ENCODE results near the gene KLHDC7A.

Gene KLHDC7A

DNA sequence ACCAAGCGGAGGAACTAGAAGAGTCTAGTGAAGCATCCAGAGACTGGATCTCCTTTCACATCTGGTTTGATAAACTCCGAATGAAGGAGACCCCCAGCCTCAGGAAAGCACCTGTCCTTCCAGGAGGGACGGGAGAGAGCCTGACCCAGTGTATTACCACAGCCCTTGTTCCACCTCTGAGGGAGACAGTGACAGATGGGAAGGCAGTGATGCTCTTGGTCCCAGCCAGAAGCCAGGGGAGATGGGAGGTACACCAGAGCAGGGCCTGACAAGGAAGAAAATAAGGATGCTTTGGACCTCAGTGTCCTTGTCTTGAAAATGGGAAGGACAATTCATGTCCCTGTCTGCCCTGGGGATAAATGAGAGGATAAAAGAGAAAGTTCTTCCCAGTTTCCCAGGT is 3.5 kb downstream of the KLHDC7A start:
- Mint-ChIP-seq H3K4me3 (no peak overlapping the region), H3K9me3 (no peaks in the 10 kb centered on the region), H3K36me3 (ENCODE audit: low read depth) (no peaks in the 10 kb centered on the region), H3K27ac (no peak overlapping the region), H3K27me3 (peaks cover 15% of the 10 kb centered on the region), H3K4me1 (ENCODE audit: low read depth) (peaks cover 4% of the 10 kb centered on the region)
- DNase-seq: no peak

DNA sequence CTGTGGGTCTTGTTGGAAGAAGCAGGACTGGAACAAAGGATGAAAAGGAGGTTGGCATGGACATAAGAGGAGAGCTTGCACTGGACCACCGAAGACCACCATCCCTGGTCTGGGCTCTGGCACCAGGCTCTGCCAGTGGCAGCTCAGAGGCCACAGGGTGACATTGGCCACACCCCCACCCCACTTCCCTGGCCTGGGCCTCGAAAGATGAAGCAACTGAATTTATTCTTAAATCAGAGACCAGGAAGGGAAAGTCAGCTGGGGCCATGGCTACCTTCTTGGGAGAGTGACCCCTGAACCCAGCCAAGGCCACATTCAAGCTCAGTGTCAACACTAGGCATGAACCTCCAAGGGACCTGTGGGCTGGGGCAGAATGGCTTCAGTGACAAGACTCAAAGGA is 4.0 kb downstream of the KLHDC7A start:
- no peak overlapping the region for H3K4me3 Mint-ChIP-seq
- no peak for DNase-seq
- no peaks in the 10 kb centered on the region for H3K9me3 Mint-ChIP-seq
- H3K27ac Mint-ChIP-seq: no peak overlapping the region
- H3K36me3 Mint-ChIP-seq (ENCODE audit: low read depth): no peaks in the 10 kb centered on the region
- H3K27me3 Mint-ChIP-seq: peaks cover 18% of the 10 kb centered on the region
- no peaks in the 10 kb centered on the region for H3K4me1 Mint-ChIP-seq (ENCODE audit: low read depth)

DNA sequence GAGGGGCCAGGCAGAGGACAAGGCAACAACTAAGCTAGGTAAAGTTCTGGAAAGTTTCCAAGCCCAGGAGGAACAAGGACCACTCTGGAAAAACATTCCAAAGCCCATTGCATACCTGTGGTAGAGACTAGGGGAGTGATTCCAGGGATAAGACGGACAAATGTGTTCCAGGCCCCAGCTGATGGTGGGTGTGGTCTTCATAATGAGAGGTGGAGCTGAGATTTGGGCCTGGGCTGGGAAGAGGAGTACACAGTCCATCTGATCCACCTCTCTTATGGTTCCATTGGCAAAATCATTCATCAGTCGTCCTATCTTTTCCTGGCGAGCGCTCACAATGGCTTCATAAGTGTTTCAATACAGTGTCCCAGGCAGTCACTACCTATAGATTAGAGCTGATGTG is 4.5 kb downstream of the KLHDC7A start:
- Mint-ChIP-seq H3K9me3 (no peaks in the 10 kb centered on the region), H3K4me3 (no peak overlapping the region), H3K27ac (no peak overlapping the region), H3K27me3 (peaks cover 13% of the 10 kb centered on the region), H3K36me3 (ENCODE audit: low read depth) (no peaks in the 10 kb centered on the region), H3K4me1 (ENCODE audit: low read depth) (no peaks in the 10 kb centered on the region)
- no peak for DNase-seq

DNA sequence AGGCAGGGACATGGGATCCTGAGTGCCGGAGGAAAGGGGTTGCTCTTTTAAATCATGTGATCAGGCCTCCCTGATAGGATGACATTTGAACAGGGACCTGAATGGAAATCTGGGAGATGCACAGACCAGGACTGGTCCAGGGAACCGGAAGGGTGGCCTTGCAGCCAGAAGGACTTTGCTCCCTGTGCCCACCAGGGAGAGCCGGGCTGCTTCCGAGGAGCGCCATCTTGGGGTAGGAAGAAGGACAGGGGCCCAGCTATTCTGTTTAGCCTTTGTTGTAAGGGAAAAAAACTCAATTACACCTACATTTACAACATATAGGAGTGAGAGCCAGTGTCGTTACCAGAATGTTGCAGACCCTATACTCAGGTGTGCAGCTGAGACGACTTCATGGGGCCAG is 5.5 kb downstream of the KLHDC7A start:
- H3K27me3 Mint-ChIP-seq: peaks cover 16% of the 10 kb centered on the region
- no peaks in the 10 kb centered on the region for H3K4me1 Mint-ChIP-seq (ENCODE audit: low read depth)

DNA sequence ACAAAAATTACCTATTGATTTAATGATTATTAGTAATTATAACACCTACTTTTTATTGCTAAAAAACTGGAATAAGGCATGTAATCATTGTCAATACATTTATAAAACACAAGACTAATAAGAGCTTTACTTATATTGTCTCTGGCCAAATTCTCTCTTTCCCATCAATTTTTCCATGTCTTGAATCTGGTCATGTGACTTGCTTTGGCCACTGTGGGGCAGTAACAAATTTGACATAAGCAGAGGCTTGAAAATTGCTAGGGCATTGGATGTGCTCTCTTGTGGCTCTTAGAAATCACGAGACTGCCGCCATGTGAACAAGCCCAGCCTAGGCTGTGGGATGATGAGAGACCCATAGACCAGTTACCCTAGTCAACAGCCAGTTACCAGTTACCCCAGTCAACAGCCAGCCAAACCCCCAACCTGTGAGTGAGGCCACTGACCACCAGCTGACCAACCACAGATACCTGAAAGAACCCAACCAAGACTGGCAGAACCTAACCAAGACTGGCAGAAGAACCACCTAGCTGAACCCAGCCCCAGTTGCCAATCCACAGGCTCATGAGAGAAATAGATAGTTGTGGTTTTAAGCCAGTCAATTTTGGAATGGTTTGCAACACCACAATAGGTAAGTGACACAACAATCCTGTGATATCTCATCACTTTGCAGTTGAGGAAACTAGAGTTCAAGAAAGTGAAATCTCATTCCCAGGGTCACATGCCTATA is 8.8 kb downstream of the KLHDC7A start:
- no peak overlapping the region for H3K4me3 Mint-ChIP-seq
- no peak for DNase-seq

More for the DNA sequence above, 5.5 kb downstream of the KLHDC7A start:
- no peaks in the 10 kb centered on the region for H3K9me3 Mint-ChIP-seq
- H3K36me3 Mint-ChIP-seq (ENCODE audit: low read depth): no peaks in the 10 kb centered on the region
- DNase-seq: no peak
- H3K27ac Mint-ChIP-seq: no peak overlapping the region
- H3K4me3 Mint-ChIP-seq: no peak overlapping the region

DNA sequence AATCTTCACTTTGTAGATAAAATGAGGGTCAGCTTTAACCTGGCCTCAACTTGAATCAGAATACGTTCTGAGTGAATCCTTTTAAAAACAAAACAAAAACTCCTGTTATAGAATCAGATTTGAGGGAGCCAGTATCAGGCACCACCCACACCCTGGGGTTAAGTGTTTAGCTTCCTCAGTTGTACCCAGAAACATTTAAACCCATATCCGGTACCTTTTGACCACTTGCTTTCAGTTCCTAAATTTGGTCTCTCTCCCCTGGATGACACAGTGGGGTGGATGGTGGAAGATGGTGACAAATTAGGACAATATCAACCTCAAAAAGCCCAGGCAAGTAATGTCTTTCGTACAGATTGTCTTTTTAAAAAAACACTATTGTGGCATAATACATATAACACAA is 10.4 kb downstream of the KLHDC7A start:
- Mint-ChIP-seq H3K4me3 (no peak overlapping the region), H3K36me3 (ENCODE audit: low read depth) (no peaks in the 10 kb centered on the region), H3K27me3 (peaks cover 27% of the 10 kb centered on the region), H3K9me3 (no peaks in the 10 kb centered on the region), H3K27ac (no peak overlapping the region), H3K4me1 (ENCODE audit: low read depth) (no peaks in the 10 kb centered on the region)
- no peak for DNase-seq

More for the DNA sequence above, 8.8 kb downstream of the KLHDC7A start:
- no peaks in the 10 kb centered on the region for H3K9me3 Mint-ChIP-seq
- H3K4me1 Mint-ChIP-seq (ENCODE audit: low read depth): no peaks in the 10 kb centered on the region
- H3K36me3 Mint-ChIP-seq (ENCODE audit: low read depth): no peaks in the 10 kb centered on the region
- H3K27me3 Mint-ChIP-seq: peaks cover 30% of the 10 kb centered on the region
- no peak overlapping the region for H3K27ac Mint-ChIP-seq

DNA sequence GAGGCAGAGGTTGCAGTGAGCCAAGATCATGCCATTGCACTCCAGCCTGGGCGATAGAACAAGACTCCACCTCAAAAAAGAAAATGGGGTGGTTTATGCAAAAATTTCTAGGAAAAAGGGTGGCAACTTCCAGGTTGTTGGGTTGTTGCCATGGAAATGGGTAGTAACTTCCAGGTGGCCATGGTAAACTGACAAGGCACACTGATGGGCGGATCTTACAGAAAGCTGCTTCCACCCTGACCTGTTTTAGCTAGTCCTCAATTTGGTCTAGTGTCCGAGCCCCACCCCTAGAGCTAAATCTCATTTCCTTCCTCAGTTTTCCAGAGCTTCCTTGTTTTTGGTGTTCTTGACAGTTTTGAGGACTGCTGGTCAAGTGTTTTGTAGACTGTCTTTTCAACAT is 13.6 kb downstream of the KLHDC7A start:
- Mint-ChIP-seq H3K27me3 (peaks cover 33% of the 10 kb centered on the region), H3K27ac (no peak overlapping the region), H3K36me3 (ENCODE audit: low read depth) (no peaks in the 10 kb centered on the region), H3K4me1 (ENCODE audit: low read depth) (no peaks in the 10 kb centered on the region), H3K9me3 (no peaks in the 10 kb centered on the region), H3K4me3 (no peak overlapping the region)
- DNase-seq: no peak

DNA sequence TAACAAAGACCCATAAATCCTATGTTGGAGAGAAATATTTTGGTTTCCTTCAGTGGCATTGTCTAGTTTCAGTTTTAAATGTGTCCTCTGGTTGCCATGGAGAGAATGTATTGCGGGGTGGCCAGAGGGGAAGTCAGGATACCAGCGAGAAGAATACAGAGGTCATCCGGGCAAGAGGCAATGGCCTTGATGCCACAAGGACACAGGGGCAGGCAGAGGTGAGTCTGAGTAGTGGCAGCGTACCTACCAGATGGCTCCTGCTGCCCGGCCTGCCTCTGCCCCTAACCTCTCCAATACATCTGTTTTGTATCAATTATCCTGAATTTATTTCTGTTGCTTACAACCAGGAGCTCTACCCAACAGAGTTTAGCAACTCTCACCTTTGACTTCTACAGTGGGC is 14.9 kb downstream of the KLHDC7A start:
- Mint-ChIP-seq H3K4me1 (ENCODE audit: low read depth) (no peaks in the 10 kb centered on the region), H3K4me3 (no peak overlapping the region), H3K27ac (no peak overlapping the region), H3K36me3 (ENCODE audit: low read depth) (no peaks in the 10 kb centered on the region), H3K9me3 (no peaks in the 10 kb centered on the region), H3K27me3 (peaks cover 40% of the 10 kb centered on the region)
- no peak for DNase-seq

DNA sequence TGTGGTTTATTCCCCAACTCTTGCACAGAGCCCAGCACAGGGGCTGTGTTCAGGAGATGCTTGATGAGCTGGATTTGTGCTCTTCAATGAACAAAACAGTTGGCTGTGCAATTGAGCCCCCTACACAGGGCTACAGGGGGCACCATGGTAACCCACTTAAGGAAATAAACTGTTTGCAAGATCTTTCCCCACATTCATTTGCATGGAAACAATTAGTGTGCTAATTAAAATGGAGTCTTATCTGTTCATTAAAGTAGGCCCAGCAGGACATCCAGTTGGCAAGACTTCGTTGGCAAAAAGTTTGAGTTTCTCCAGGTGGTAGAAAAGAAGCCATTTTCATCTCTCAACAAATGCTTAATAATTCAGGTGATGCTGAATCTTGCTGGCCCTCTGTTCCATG is 15.3 kb downstream of the KLHDC7A start:
- no peaks in the 10 kb centered on the region for H3K4me1 Mint-ChIP-seq (ENCODE audit: low read depth)
- peaks cover 43% of the 10 kb centered on the region for H3K27me3 Mint-ChIP-seq

DNA sequence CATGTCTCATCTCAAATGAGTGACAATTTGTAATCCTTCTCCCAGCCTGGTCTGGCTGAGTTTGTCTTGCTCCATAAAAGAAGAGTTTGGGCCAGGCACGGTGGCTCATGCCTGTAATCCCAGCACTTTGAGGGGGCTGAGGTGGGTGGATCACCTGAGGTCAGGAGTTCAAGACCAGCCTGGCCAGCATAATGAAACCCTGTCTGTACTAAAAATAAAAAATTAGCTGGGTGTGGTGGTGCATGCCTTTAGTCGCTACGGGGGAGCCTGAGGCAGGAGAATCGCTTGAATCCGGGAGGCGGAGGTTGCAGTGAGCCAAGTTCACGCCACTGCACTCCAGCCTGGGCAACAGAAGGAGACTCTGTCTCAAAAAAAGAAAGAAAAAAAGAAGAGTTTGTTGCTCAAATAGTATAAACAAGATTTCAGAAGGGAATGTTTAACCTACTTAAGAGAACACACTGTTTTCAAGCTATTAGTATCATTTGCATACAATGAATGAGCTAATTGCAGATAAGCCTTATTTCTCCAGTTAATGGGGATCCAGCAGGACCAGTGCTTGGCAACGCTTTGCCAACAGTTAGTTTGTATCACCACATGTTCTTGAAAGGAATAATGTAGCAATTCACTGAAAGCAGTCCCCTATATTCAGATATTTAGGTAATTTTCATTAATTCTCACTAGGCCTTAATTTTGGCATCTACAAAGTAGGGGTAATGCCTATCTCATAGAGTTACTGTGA is 15.9 kb downstream of the KLHDC7A start:
- no peak for DNase-seq
- H3K27me3 Mint-ChIP-seq: peaks cover 43% of the 10 kb centered on the region
- no peaks in the 10 kb centered on the region for H3K4me1 Mint-ChIP-seq (ENCODE audit: low read depth)
- no peaks in the 10 kb centered on the region for H3K36me3 Mint-ChIP-seq (ENCODE audit: low read depth)
- H3K4me3 Mint-ChIP-seq: no peak overlapping the region
- H3K27ac Mint-ChIP-seq: no peak overlapping the region
- H3K9me3 Mint-ChIP-seq: no peaks in the 10 kb centered on the region

More for the DNA sequence above, 15.3 kb downstream of the KLHDC7A start:
- Mint-ChIP-seq H3K9me3 (no peaks in the 10 kb centered on the region), H3K36me3 (ENCODE audit: low read depth) (no peaks in the 10 kb centered on the region), H3K4me3 (no peak overlapping the region), H3K27ac (no peak overlapping the region)
- DNase-seq: no peak

DNA sequence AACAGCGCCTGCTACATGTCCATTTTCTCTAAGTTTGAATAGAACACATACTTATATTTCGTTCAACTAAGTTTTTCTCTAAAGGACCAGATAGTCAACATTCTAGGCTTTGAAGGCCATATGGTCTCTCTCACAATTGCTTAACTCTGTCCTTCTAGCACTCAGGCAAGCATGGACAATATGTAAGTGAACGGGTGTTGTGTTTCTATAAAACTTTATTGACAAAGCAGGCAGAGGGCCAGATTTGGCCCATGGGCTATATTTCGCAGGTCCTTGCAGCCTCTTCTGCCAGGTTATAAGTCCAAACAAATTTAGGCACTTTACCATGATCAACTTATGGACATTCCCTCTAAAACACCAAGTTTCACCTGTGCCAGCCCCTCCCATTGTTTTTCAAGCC is 21.1 kb downstream of the KLHDC7A start:
- H3K4me1 Mint-ChIP-seq (ENCODE audit: low read depth): no peaks in the 10 kb centered on the region
- peaks cover 37% of the 10 kb centered on the region for H3K27me3 Mint-ChIP-seq
- no peak for DNase-seq
- no peaks in the 10 kb centered on the region for H3K36me3 Mint-ChIP-seq (ENCODE audit: low read depth)
- H3K4me3 Mint-ChIP-seq: no peak overlapping the region
- H3K9me3 Mint-ChIP-seq: no peaks in the 10 kb centered on the region
- H3K27ac Mint-ChIP-seq: no peak overlapping the region

DNA sequence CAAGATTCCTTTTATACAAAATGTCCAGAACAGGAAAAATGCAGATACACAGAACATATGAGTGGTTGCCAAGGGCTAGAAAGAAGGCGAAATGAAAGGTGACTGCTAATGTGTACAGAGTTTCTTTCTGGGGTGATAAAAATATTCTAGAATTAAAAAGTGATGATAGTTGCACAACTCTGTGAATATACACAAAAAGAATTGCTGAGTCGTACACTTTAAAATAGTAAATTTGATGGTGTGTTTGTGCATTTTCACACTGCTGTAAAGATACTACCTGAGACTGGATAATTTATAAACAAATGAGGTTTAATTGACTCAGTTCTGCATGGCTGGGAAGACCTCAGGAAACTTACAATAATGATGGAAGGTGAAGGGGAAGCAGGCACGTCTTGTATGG is 23.9 kb downstream of the KLHDC7A start:
- no peaks in the 10 kb centered on the region for H3K4me1 Mint-ChIP-seq (ENCODE audit: low read depth)
- no peak for DNase-seq
- peaks cover 9% of the 10 kb centered on the region for H3K9me3 Mint-ChIP-seq
- H3K27ac Mint-ChIP-seq: no peak overlapping the region
- no peak overlapping the region for H3K4me3 Mint-ChIP-seq
- no peaks in the 10 kb centered on the region for H3K36me3 Mint-ChIP-seq (ENCODE audit: low read depth)
- peaks cover 36% of the 10 kb centered on the region for H3K27me3 Mint-ChIP-seq

DNA sequence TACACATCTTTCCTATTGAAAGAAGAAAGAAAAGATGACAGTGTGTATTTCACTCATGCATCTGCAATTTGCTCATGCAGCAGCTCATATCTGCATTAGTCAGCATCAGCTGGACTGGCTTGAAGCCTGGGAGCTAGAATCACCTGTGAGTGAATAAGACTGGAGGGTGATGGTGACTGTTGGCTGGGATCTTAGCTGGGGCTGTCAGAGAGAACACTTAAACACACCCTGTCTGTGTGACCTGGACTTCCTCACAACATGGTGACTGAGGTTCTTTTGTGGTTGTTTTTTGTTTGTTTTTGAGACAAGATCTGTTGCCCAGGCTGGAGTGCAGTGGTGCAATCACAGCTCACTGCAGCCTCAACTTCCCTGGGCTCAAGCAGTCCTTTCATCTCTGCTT is 24.9 kb downstream of the KLHDC7A start:
- Mint-ChIP-seq H3K27me3 (peaks cover 36% of the 10 kb centered on the region), H3K36me3 (ENCODE audit: low read depth) (no peaks in the 10 kb centered on the region), H3K9me3 (peaks cover 9% of the 10 kb centered on the region), H3K4me1 (ENCODE audit: low read depth) (no peaks in the 10 kb centered on the region), H3K27ac (no peak overlapping the region), H3K4me3 (no peak overlapping the region)
- no peak for DNase-seq

DNA sequence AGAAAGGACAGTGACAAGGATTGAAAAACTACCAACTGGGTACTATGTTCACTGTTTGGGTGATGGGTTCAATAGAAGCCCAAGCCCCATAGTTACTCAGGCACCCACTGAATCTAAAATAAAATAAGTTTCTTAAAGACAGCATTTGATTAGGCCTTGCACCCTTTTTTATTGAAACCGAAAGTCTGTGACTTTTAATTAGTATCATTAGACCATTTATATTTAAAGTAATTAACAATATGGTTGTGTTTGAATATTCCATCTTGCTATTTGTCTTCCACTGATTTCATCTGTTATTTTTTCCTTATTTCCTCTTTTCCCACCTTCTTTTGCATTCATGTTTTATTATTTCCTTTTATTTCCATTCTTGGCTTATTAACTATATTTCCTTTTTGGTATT is 27.4 kb downstream of the KLHDC7A start:
- no peak overlapping the region for H3K4me3 Mint-ChIP-seq
- H3K27me3 Mint-ChIP-seq: peaks cover 38% of the 10 kb centered on the region
- H3K9me3 Mint-ChIP-seq: peaks cover 9% of the 10 kb centered on the region
- H3K27ac Mint-ChIP-seq: no peak overlapping the region
- no peaks in the 10 kb centered on the region for H3K4me1 Mint-ChIP-seq (ENCODE audit: low read depth)
- H3K36me3 Mint-ChIP-seq (ENCODE audit: low read depth): no peaks in the 10 kb centered on the region
- DNase-seq: no peak

DNA sequence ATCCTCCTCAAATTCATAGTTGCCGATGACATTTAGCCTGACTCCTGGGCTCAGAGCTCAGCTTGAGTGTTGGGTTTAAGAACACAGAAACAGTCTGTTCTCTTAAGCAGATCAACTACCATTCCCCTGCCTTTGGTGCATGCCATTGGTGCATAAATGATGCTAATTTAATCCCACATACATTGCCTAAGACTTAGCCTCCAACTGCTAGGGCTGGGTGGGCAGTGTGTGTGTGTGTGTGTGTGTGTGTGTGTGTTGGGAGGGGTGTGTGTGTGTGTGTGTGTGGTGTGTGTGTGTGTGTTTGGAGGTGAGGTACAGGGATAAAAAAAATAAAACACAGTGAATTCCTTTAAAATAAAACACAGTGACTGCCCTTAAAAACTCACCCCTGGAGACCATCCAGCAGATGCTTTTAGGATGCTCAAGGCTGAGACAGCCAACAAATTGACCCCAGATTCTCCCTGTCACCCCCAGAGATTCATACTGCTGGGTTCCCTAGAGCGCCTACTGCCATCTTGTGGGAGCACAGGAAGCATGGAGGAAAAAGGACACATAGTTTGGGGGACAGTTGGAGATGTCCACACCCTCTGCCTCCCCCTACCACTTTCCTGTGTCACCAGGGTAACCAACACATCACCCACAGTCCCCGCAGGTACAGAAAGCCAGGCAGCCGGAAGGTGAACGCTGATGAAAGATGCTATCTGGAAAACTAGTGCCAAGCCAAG is 30.6 kb downstream of the KLHDC7A start:
- Mint-ChIP-seq H3K27ac (no peak overlapping the region), H3K4me3 (no peak overlapping the region), H3K9me3 (peaks cover 21% of the 10 kb centered on the region), H3K36me3 (ENCODE audit: low read depth) (no peaks in the 10 kb centered on the region), H3K27me3 (peaks cover 40% of the 10 kb centered on the region), H3K4me1 (ENCODE audit: low read depth) (no peaks in the 10 kb centered on the region)
- DNase-seq: no peak
